ENCODE data around the gene ZNF532. TPM values are rescaled to one million over a fixed set of nuclear protein-coding genes. Genes with fewer than 3 reads are reported as not detected.

ZNF532 gene
- total and polyA plus RNA-seq, 2 experiments from 2014 or later: 28.2 to 108 TPM

DNA sequence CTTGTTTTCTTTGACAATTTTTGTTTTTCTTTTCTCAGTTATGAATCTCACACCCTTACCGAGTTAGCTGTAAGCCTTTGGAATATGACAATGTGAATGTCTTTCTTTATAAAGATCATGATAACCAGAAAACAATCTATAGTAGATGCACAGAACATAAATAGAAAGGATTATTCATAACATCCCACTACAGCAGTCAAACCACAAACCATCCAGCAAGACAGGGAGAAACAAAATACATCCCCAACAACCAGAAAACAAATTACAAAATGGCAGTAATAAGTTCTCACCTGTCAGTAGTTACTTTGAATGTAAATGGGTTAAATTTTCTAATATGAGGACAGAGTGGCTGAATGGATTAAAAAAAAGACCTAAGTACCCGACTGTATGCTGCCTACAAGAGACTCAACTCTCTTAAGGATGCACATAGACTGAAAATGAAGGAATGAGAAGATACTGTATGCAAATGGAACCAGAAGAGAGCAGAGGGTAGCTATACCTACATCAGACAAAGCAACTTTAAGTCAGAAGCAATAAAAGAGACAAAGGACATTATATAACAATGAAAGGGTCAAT, 124.6 kb downstream of the ZNF532 start:
- Histone ChIP-seq H3K4me3 (no peak overlapping the region), H3K36me3 (peaks cover 3% of the 10 kb centered on the region), H3K27me3 (no peaks in the 10 kb centered on the region), H3K27ac (no peak overlapping the region), H3K4me1 (ENCODE audit: low read depth) (no peaks in the 10 kb centered on the region), H3K9me3 (ENCODE audit: low read depth) (no peaks in the 10 kb centered on the region)
- TF ChIP-seq, protein P1, sequence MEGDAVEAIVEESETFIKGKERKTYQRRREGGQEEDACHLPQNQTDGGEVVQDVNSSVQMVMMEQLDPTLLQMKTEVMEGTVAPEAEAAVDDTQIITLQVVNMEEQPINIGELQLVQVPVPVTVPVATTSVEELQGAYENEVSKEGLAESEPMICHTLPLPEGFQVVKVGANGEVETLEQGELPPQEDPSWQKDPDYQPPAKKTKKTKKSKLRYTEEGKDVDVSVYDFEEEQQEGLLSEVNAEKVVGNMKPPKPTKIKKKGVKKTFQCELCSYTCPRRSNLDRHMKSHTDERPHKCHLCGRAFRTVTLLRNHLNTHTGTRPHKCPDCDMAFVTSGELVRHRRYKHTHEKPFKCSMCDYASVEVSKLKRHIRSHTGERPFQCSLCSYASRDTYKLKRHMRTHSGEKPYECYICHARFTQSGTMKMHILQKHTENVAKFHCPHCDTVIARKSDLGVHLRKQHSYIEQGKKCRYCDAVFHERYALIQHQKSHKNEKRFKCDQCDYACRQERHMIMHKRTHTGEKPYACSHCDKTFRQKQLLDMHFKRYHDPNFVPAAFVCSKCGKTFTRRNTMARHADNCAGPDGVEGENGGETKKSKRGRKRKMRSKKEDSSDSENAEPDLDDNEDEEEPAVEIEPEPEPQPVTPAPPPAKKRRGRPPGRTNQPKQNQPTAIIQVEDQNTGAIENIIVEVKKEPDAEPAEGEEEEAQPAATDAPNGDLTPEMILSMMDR (IDR thresholded peaks at IDR 0.05; ENCODE audit: low read depth, low read length): no peak
- no peak for DNase-seq (ENCODE audit: low read depth in 1 of 2, low spot score in 1 of 2)

DNA sequence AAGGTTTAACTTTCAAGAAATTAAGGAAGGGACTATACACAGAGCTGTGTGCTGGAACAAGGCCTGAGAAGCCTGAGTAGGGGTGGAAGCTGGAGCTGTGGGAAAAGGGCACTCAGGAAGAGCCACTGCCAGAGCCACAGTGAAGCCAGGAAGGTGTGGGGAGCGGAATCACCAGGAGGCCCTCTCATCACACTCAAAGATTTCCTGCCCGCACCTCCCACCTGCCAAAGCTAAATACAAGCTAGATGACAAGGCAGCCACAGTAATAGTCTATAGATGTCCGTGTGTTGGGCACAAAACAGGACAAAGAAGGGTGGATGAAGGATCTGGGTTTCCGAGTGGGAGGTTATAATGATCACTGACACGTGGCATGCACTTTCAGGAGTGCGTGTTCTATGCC, 126.0 kb downstream of the ZNF532 start:
- no peaks in the 10 kb centered on the region for H3K9me3 ChIP-seq (ENCODE audit: low read depth)
- TF ChIP-seq, protein P1 (IDR thresholded peaks at IDR 0.05; ENCODE audit: low read depth, low read length): no peak
- no peak overlapping the region for H3K4me3 ChIP-seq
- no peaks in the 10 kb centered on the region for H3K27me3 ChIP-seq
- no peaks in the 10 kb centered on the region for H3K4me1 ChIP-seq (ENCODE audit: low read depth)
- no peak for DNase-seq (ENCODE audit: low read depth in 1 of 2, low spot score in 1 of 2)
- no peaks in the 10 kb centered on the region for H3K36me3 ChIP-seq
- H3K27ac ChIP-seq: no peak overlapping the region

DNA sequence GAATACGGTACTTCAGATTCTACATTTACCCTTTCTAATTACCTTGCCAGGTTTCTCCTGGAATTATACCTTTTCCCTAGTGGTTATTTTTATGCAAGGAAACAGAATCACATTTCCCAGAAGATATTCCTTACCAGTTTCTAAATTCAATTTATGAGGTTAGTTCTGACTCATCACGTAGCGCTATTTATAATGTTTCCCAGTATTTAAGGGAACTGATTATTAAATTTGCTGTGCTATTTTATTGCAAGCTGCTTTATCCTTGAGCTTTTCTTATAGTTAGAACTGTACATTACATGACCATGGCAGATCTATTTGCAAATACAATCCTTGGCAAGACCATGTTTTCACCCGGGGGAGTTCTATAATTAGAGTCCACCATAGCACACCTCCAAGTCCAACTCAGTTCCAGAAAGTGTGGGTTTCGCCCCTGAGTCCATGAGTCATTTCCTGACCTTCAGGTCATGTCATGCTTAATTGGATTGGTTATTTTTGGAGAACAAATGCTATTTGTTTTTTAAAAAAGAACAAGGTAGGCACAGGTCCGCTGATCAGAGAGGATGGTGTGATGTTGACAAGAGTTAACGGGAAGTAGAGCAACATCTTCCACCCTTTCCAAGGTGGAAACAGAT, 126.6 kb downstream of the ZNF532 start:
- Histone ChIP-seq H3K4me1 (ENCODE audit: low read depth) (no peaks in the 10 kb centered on the region), H3K4me3 (no peak overlapping the region), H3K36me3 (no peaks in the 10 kb centered on the region), H3K27me3 (no peaks in the 10 kb centered on the region), H3K9me3 (ENCODE audit: low read depth) (no peaks in the 10 kb centered on the region), H3K27ac (no peak overlapping the region)
- peak in 1 of 2 donors; percentile 17 for DNase-seq (ENCODE audit: low read depth in 1 of 2, low spot score in 1 of 2)
- TF ChIP-seq, protein P1 (IDR thresholded peaks at IDR 0.05; ENCODE audit: low read depth, low read length): no peak

DNA sequence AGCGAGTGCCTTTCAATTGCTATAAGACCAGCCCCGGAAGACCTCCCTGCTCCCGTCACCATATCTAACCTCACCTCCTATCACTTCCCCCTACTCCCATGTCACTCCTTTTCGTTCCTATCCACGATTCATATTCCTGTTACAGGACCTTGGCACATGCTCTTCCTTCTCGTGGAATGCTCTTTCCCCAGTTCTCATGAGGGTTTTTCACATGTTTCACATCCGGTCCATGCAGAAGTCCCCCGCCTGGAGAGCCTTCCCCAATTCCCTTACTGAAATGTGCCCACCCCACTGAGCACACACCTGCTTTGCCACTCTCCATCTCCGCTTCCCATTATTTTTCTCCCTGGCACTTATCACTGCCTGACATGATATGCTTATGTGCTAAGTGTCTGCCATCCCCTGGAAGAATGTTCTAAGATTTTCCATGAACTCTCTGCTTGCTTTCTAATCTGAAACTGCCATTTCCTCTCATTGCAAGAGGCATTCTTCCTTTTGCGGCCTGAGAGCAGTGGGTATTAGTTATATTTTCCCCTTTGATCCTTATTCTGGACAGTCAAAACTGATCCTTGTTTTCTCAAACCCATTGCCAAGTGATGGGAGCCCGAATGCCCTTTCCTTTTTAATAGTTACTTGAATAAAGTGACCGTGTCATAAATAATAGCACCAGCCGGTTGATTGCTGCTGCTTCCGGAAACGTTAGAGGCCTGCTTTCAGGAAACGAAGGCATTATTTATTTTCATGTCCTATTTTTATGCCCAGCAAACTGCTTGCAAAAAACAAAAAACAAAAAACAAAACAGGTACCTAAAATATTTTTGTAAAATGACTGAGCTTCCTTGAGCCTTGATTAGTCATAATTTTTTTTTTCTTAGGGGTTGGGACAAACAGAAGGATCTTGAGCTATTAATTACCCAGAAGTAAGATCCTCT, 127.9 kb downstream of the ZNF532 start:
- Histone ChIP-seq H3K9me3 (ENCODE audit: low read depth) (no peaks in the 10 kb centered on the region), H3K27ac (no peak overlapping the region), H3K27me3 (no peaks in the 10 kb centered on the region), H3K4me3 (no peak overlapping the region), H3K36me3 (no peaks in the 10 kb centered on the region), H3K4me1 (ENCODE audit: low read depth) (no peaks in the 10 kb centered on the region)
- TF ChIP-seq, protein P1 (IDR thresholded peaks at IDR 0.05; ENCODE audit: low read depth, low read length): no peak
- peak in 1 of 2 donors; percentile 47 for DNase-seq (ENCODE audit: low read depth in 1 of 2, low spot score in 1 of 2)

DNA sequence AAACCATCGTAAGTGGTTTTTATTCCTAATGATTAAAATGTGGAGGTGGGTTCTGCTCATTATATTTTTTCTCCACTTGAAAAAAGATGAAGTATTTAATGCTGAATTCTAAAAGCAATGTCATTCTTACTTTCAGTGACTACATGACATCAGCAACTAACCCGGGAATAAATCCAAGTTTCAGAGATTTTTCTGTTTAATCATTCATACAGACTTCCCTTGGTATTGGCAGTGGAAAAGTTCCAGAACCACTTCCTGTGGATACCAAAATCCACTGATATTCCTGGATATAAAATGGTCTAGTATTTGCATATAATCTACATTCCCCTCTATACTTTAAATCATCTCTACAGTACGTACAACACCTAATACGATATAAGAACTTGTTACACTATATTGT, 128.6 kb downstream of the ZNF532 start:
- Histone ChIP-seq H3K4me3 (no peak overlapping the region), H3K27me3 (no peaks in the 10 kb centered on the region), H3K4me1 (ENCODE audit: low read depth) (no peaks in the 10 kb centered on the region), H3K36me3 (no peaks in the 10 kb centered on the region), H3K27ac (no peak overlapping the region), H3K9me3 (ENCODE audit: low read depth) (no peaks in the 10 kb centered on the region)
- DNase-seq (ENCODE audit: low read depth in 1 of 2, low spot score in 1 of 2): peak in 1 of 2 donors; percentile 91
- TF ChIP-seq, protein P1 (IDR thresholded peaks at IDR 0.05; ENCODE audit: low read depth, low read length): no peak

All from cardiac muscle cell (in vitro differentiated cells and primary cell).